ENCODE data around the gene NCF2. TPM values are rescaled to one million over a fixed set of nuclear protein-coding genes. Genes with fewer than 3 reads are reported as not detected.

Gene NCF2
- total and polyA plus RNA-seq, 5 experiments from 2014 or later = 0.91 to 3.4 (median 1.1) TPM; not detected in 1

GRCh38 chr1:183595537-183595936 is 5.3 kb upstream of the NCF2 start:
- no peak overlapping the region for H3K4me3 Mint-ChIP-seq
- H3K27me3 Mint-ChIP-seq = peaks cover 0 to 10% (median 0%) of the 10 kb centered on the region in 5 donors
- DNase-seq (no peak), ATAC-seq (no peak)
- peaks cover 0 to 2% (median 0%) of the 10 kb centered on the region in 9 donors for H3K9me3 Mint-ChIP-seq
- no peak overlapping the region for H3K27ac Mint-ChIP-seq
- peaks cover 0 to 3% (median 0%) of the 10 kb centered on the region in 3 donors for H3K36me3 Mint-ChIP-seq
- POLR2A ChIA-PET = no interaction called here
- peaks cover 0 to 37% (median 1%) of the 10 kb centered on the region in 4 donors for H3K4me1 Mint-ChIP-seq

- H3K4me3 Mint-ChIP-seq = peak overlapping the region in 1 of 10 donors; percentile 36
- H3K27me3 Mint-ChIP-seq = peaks cover 0 to 10% (median 0%) of the 10 kb centered on the region in 5 donors
- POLR2A ChIA-PET = no interaction called here
- H3K36me3 Mint-ChIP-seq = no peaks in the 10 kb centered on the region
- peaks cover 5 to 50% (median 9%) of the 10 kb centered on the region in 4 donors for H3K4me1 Mint-ChIP-seq
- H3K27ac Mint-ChIP-seq = peak overlapping the region in 1 of 10 donors; percentile 34
- DNase-seq (no peak), ATAC-seq (no peak)
- H3K9me3 Mint-ChIP-seq = no peaks in the 10 kb centered on the region
Observed at GRCh38 chr1:183593356-183593755, 3.1 kb upstream of the NCF2 start.

GRCh38 chr1:183592733-183593132 is 2.5 kb upstream of the NCF2 start:
- peak overlapping the region in 1 of 10 donors; percentile 34 for H3K27ac Mint-ChIP-seq
- H3K27me3 Mint-ChIP-seq = peaks cover 0 to 10% (median 0%) of the 10 kb centered on the region in 5 donors
- DNase-seq (no peak), ATAC-seq (no peak)
- H3K36me3 Mint-ChIP-seq = no peaks in the 10 kb centered on the region
- peaks cover 5 to 50% (median 9%) of the 10 kb centered on the region in 4 donors for H3K4me1 Mint-ChIP-seq
- no peaks in the 10 kb centered on the region for H3K9me3 Mint-ChIP-seq
- peak overlapping the region in 1 of 10 donors; percentile 11 for H3K4me3 Mint-ChIP-seq
- POLR2A ChIA-PET = no interaction called here

GRCh38 chr1:183589874-183590243 is 400 bp downstream of the NCF2 start:
- DNase-seq (no peak), ATAC-seq (no peak)
- no peaks in the 10 kb centered on the region for H3K9me3 Mint-ChIP-seq
- peak overlapping the region in 2 of 10 donors; percentile 24 to 65 for H3K4me3 Mint-ChIP-seq
- peaks cover 0 to 10% (median 0%) of the 10 kb centered on the region in 5 donors for H3K27me3 Mint-ChIP-seq
- POLR2A ChIA-PET = no interaction called here
- H3K4me1 Mint-ChIP-seq = peaks cover 5 to 50% (median 9%) of the 10 kb centered on the region in 4 donors
- H3K36me3 Mint-ChIP-seq = peaks cover 0 to 2% (median 0%) of the 10 kb centered on the region in 3 donors
- H3K27ac Mint-ChIP-seq = peak overlapping the region in 5 of 10 donors; percentile 1 to 80 (median 68)

GRCh38 chr1:183589384-183589783 is 875 bp downstream of the NCF2 start:
- Mint-ChIP-seq H3K27me3 (peaks cover 0 to 10% (median 0%) of the 10 kb centered on the region in 5 donors), H3K27ac (peak overlapping the region in 4 of 10 donors; percentile 56 to 80 (median 74)), H3K9me3 (no peaks in the 10 kb centered on the region), H3K4me1 (peaks cover 5 to 50% (median 9%) of the 10 kb centered on the region in 4 donors), H3K36me3 (peaks cover 0 to 4% (median 0%) of the 10 kb centered on the region in 3 donors), H3K4me3 (peak overlapping the region in 3 of 10 donors; percentile 19 to 65 (median 30))
- DNase-seq (no peak), ATAC-seq (no peak)
- POLR2A ChIA-PET = no interaction called here

GRCh38 chr1:183588827-183589226 is 1.4 kb downstream of the NCF2 start:
- H3K4me1 Mint-ChIP-seq = peaks cover 5 to 50% (median 9%) of the 10 kb centered on the region in 4 donors
- no peak for DNase-seq
- POLR2A ChIA-PET = no interaction called here
- H3K36me3 Mint-ChIP-seq = peaks cover 0 to 4% (median 0%) of the 10 kb centered on the region in 3 donors
- H3K27me3 Mint-ChIP-seq = peaks cover 0 to 9% (median 0%) of the 10 kb centered on the region in 5 donors
- ATAC-seq = no peak
- peak overlapping the region in 3 of 10 donors; percentile 19 to 79 (median 68) for H3K27ac Mint-ChIP-seq
- H3K4me3 Mint-ChIP-seq = peak overlapping the region in 2 of 10 donors; percentile 59 to 65
- no peaks in the 10 kb centered on the region for H3K9me3 Mint-ChIP-seq

GRCh38 chr1:183586926-183587325 is 3.3 kb downstream of the NCF2 start:
- no peaks in the 10 kb centered on the region for H3K27me3 Mint-ChIP-seq
- no peak overlapping the region for H3K27ac Mint-ChIP-seq
- H3K4me1 Mint-ChIP-seq = peaks cover 5 to 40% (median 9%) of the 10 kb centered on the region in 4 donors
- ATAC-seq = no peak
- POLR2A ChIA-PET = no interaction called here
- no peak for DNase-seq
- no peaks in the 10 kb centered on the region for H3K9me3 Mint-ChIP-seq
- no peak overlapping the region for H3K4me3 Mint-ChIP-seq
- H3K36me3 Mint-ChIP-seq = peaks cover 0 to 4% (median 0%) of the 10 kb centered on the region in 3 donors

GRCh38 chr1:183586455-183586854 is 3.8 kb downstream of the NCF2 start:
- no peaks in the 10 kb centered on the region for H3K9me3 Mint-ChIP-seq
- H3K4me3 Mint-ChIP-seq = no peak overlapping the region
- DNase-seq = no peak
- POLR2A ChIA-PET = no interaction called here
- ATAC-seq = no peak
- no peak overlapping the region for H3K27ac Mint-ChIP-seq
- peaks cover 0 to 6% (median 0%) of the 10 kb centered on the region in 3 donors for H3K36me3 Mint-ChIP-seq
- no peaks in the 10 kb centered on the region for H3K27me3 Mint-ChIP-seq
- H3K4me1 Mint-ChIP-seq = peaks cover 5 to 39% (median 9%) of the 10 kb centered on the region in 4 donors

- H3K9me3 Mint-ChIP-seq = no peaks in the 10 kb centered on the region
- peaks cover 0 to 6% (median 0%) of the 10 kb centered on the region in 3 donors for H3K36me3 Mint-ChIP-seq
- ATAC-seq (no peak), DNase-seq (no peak)
- no peak overlapping the region for H3K4me3 Mint-ChIP-seq
- no peaks in the 10 kb centered on the region for H3K27me3 Mint-ChIP-seq
- peaks cover 6 to 35% (median 7%) of the 10 kb centered on the region in 4 donors for H3K4me1 Mint-ChIP-seq
- POLR2A ChIA-PET = no interaction called here
- H3K27ac Mint-ChIP-seq = no peak overlapping the region
Observed at GRCh38 chr1:183585038-183585437, 5.2 kb downstream of the NCF2 start.

- H3K4me3 Mint-ChIP-seq = no peak overlapping the region
- DNase-seq (no peak), ATAC-seq (no peak)
- H3K4me1 Mint-ChIP-seq = peaks cover 5 to 31% (median 10%) of the 10 kb centered on the region in 4 donors
- POLR2A ChIA-PET = no interaction called here
- H3K9me3 Mint-ChIP-seq = no peaks in the 10 kb centered on the region
- H3K27ac Mint-ChIP-seq = no peak overlapping the region
- peaks cover 0 to 6% (median 0%) of the 10 kb centered on the region in 3 donors for H3K36me3 Mint-ChIP-seq
- H3K27me3 Mint-ChIP-seq = no peaks in the 10 kb centered on the region
Observed at GRCh38 chr1:183584147-183584546, 6.1 kb downstream of the NCF2 start.

GRCh38 chr1:183583466-183583865 is 6.8 kb downstream of the NCF2 start:
- Mint-ChIP-seq H3K36me3 (peaks cover 0 to 6% (median 0%) of the 10 kb centered on the region in 3 donors), H3K27ac (no peak overlapping the region), H3K4me3 (peak overlapping the region in 1 of 10 donors; percentile 53), H3K4me1 (peaks cover 3 to 27% (median 10%) of the 10 kb centered on the region in 4 donors), H3K9me3 (no peaks in the 10 kb centered on the region), H3K27me3 (no peaks in the 10 kb centered on the region)
- ATAC-seq (no peak), DNase-seq (no peak)
- POLR2A ChIA-PET = no interaction called here

GRCh38 chr1:183582021-183582713 is 8.1 kb downstream of the NCF2 start:
- peak overlapping the region in 1 of 10 donors; percentile 72 for H3K27ac Mint-ChIP-seq
- H3K36me3 Mint-ChIP-seq = peaks cover 0 to 6% (median 0%) of the 10 kb centered on the region in 3 donors
- H3K9me3 Mint-ChIP-seq = no peaks in the 10 kb centered on the region
- H3K4me3 Mint-ChIP-seq = no peak overlapping the region
- DNase-seq (no peak), ATAC-seq (no peak)
- POLR2A ChIA-PET = interaction anchor here (0.7 kb wide), 1 partner anchor 9 kb away, joined by 3 read pairs; no protein-coding TSS in a partner anchor
- peaks cover 0 to 1% (median 0%) of the 10 kb centered on the region in 5 donors for H3K27me3 Mint-ChIP-seq
- H3K4me1 Mint-ChIP-seq = peaks cover 6 to 27% (median 12%) of the 10 kb centered on the region in 4 donors

- peaks cover 6 to 27% (median 12%) of the 10 kb centered on the region in 4 donors for H3K4me1 Mint-ChIP-seq
- peak overlapping the region in 9 of 10 donors; percentile 23 to 78 (median 55) for H3K4me3 Mint-ChIP-seq
- ATAC-seq (peak; percentile 42 to 70), DNase-seq (peak in 1 of 10 donors; percentile 23)
- POLR2A ChIA-PET = no interaction called here
- no peaks in the 10 kb centered on the region for H3K9me3 Mint-ChIP-seq
- peaks cover 0 to 5% (median 0%) of the 10 kb centered on the region in 3 donors for H3K36me3 Mint-ChIP-seq
- H3K27ac Mint-ChIP-seq = peak overlapping the region in 5 of 10 donors; percentile 57 to 86 (median 77)
- peaks cover 0 to 1% (median 0%) of the 10 kb centered on the region in 5 donors for H3K27me3 Mint-ChIP-seq
Observed at GRCh38 chr1:183580281-183580682, 10.0 kb downstream of the NCF2 start.
